ENCODE measurements around the gene ZNF335.

ZNF335 gene

GRCh38 chr20:45949542-45950329, 22.3 kb downstream of the ZNF335 start:
- TF ChIP-seq CEBPB (IDR thresholded peaks at IDR 0.05) (no peak), TEAD4 (IDR thresholded peaks at IDR 0.05) (no peak), TAF1 (IDR thresholded peaks at IDR 0.05; ENCODE audit: low read depth) (no peak), USF1 (IDR thresholded peaks at IDR 0.05) (no peak), NFIC (IDR thresholded peaks at IDR 0.05) (no peak), ZBTB7A (IDR thresholded peaks at IDR 0.05; ENCODE audit: low read depth) (no peak), TCF12 (IDR thresholded peaks at IDR 0.05; ENCODE audit: low read depth) (no peak), CREB1 (IDR thresholded peaks at IDR 0.05; ENCODE audit: low read depth) (no peak), MAX (IDR thresholded peaks at IDR 0.05) (no peak)

- TF ChIP-seq TCF12 (IDR thresholded peaks at IDR 0.05; ENCODE audit: low read depth) = no peak
- no peak for TF ChIP-seq CREB1 (IDR thresholded peaks at IDR 0.05; ENCODE audit: low read depth)
- no peak for TF ChIP-seq RAD21 (IDR thresholded peaks at IDR 0.05; ENCODE audit: low read depth)
- TF ChIP-seq FOXM1 (IDR thresholded peaks at IDR 0.05; ENCODE audit: borderline replicate concordance, low read depth) = no peak
- no peak for TF ChIP-seq ZBTB7A (IDR thresholded peaks at IDR 0.05; ENCODE audit: low read depth)
- no peak for TF ChIP-seq MAX (IDR thresholded peaks at IDR 0.05)
- no peak for TF ChIP-seq USF1 (IDR thresholded peaks at IDR 0.05)
- TF ChIP-seq TEAD4 (IDR thresholded peaks at IDR 0.05) = no peak
- no peak for TF ChIP-seq REST (IDR thresholded peaks at IDR 0.05; ENCODE audit: low read depth)
- no peak for TF ChIP-seq EP300 (IDR thresholded peaks at IDR 0.05; ENCODE audit: borderline replicate concordance)
- no peak for TF ChIP-seq YY1 (IDR thresholded peaks at IDR 0.05; ENCODE audit: low read depth)
- TF ChIP-seq NFIC (IDR thresholded peaks at IDR 0.05) = no peak
- TF ChIP-seq TAF1 (IDR thresholded peaks at IDR 0.05; ENCODE audit: low read depth) = no peak
- TF ChIP-seq EGR1 (IDR thresholded peaks at IDR 0.05) = no peak
- TF ChIP-seq CEBPB (IDR thresholded peaks at IDR 0.05) = no peak
These were observed 23.1 kb downstream of the ZNF335 start for GRCh38 chr20:45948742-45949541.

GRCh38 chr20:45948261-45948733, 23.7 kb downstream of the ZNF335 start:
- no peak for TF ChIP-seq ZBTB7A (IDR thresholded peaks at IDR 0.05; ENCODE audit: low read depth)
- TF ChIP-seq CREB1 (IDR thresholded peaks at IDR 0.05; ENCODE audit: low read depth) = no peak
- no peak for TF ChIP-seq YY1 (IDR thresholded peaks at IDR 0.05; ENCODE audit: low read depth)
- TF ChIP-seq TEAD4 (IDR thresholded peaks at IDR 0.05) = no peak
- TF ChIP-seq TCF12 (IDR thresholded peaks at IDR 0.05; ENCODE audit: low read depth) = no peak
- no peak for TF ChIP-seq REST (IDR thresholded peaks at IDR 0.05; ENCODE audit: low read depth)
- no peak for TF ChIP-seq TAF1 (IDR thresholded peaks at IDR 0.05; ENCODE audit: low read depth)
- TF ChIP-seq MAX (IDR thresholded peaks at IDR 0.05) = no peak
- no peak for TF ChIP-seq EP300 (IDR thresholded peaks at IDR 0.05; ENCODE audit: borderline replicate concordance)
- TF ChIP-seq RAD21 (IDR thresholded peaks at IDR 0.05; ENCODE audit: low read depth) = no peak
- no peak for TF ChIP-seq CEBPB (IDR thresholded peaks at IDR 0.05)

- no peak for TF ChIP-seq YY1 (IDR thresholded peaks at IDR 0.05; ENCODE audit: low read depth)
These were observed 24.7 kb downstream of the ZNF335 start for GRCh38 chr20:45947110-45947866.

All from Ishikawa (cell line).